Activated CD4-positive, alpha-beta T cell treated with anti-CD3 and anti-CD28 coated beads, Interleukin-2, Interleukin-6, amounts not matched to agents 100 ng/mL and 50 ng/mL, durations not matched to agents 16 hours and 8 hours (primary cell): Measurements from ENCODE around the gene SULF2.

Experiments used
- DNase-seq: peaks from one replicate; pipeline ENCODE4 v3.0.0-alpha.2; 2020

The SULF2 gene

DNA sequence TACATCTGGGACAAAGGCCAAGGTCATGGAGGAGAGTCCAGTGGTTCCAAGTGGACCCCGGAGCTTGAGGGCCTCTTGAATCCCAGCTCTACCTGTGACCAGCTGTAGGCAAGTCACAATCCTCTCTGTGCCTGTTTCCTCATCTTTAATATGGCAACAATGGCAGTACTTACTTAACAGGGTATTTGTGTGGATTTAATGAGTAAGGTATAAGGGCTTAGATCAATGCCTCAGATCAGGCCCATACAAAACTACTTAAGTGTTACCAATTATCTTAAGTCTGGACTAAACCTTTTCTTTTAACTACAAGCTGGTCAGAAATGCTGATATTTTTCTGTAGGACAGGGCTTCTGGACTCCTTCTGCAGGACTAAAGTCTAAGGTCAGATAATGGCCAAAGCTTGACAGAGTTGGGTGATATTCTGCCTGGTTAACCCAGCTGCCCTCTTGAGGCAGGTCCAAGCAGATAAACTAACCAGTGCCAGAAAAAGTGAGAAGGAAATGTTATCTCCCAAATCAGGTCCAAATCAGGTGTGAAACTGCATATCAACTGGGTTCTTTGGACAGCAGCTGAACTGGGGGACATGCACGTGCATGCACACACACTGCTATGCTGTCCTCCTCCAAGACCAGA is 2.2 kb downstream of the SULF2 start:
- DNase-seq, result no peak

DNA sequence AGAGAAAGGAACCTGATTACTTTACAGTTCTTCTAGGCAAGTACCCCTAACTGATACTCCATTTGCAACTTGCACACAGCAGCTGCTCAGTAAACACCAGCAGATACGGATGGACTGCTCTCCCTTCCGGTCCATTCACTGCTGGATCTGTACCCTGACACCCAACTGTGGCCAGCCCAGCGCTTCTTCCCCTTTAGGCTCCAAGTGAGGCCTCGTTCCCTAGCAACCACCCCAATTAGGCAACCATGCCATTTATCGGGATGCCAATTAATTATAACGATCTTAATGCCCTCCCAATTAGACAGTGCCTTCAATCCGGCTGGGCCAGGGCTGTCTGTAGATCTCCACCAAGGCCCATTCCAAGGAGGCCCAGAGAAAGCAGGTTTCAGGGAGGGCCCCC is 3.2 kb downstream of the SULF2 start:
- no peak for DNase-seq

DNA sequence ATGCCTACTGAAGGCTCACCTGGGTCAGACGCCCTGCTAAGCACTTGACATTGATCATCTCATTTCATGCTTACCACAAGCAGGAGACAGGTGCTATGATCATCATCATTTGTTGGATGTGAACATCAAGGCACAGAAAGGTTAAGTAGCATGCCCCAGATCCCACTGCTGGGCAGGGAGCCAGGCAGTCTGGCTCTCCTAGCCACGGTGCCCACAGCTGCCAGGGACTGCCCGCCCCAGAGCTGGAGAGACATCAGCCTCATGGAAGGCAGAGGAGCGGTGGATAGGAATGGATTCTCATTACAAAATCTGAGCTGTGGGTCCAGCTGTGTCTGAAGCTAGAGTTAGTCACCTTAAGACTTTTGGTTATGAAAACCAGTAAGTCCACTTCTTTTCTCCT is 3.6 kb downstream of the SULF2 start:
- no peak for DNase-seq

DNA sequence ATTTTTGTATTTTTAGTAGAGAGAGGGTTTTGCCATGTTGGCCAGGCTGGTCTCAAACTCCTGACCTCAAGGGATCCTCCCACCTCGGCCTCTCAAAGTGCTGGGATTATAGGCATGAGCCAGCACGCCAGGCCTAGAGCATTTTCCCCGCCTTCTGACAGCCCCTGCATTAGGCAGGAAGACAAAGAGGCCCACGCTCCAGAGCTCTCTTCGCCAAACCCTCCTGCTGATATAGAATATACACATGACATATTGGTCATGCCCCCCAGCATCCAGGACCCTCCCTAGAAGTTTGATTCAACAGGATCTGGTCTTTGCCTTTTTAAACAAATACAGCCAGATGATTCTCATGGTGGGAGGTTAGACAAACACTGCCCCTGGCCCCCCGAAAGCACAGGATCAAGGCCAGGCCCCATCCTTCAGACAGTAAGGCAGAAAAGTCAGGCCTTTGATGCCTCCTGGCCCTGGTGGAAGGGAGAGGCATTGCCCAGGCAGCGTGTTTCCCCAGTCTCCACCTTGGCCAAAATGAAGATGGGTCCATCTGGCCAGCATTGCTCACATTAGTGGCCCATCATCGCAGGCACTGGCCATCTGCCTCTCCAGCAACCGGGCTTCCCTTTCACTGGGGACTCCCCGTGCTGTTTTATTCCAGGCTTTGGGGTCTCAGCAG is 4.4 kb downstream of the SULF2 start:
- no peak for DNase-seq

DNA sequence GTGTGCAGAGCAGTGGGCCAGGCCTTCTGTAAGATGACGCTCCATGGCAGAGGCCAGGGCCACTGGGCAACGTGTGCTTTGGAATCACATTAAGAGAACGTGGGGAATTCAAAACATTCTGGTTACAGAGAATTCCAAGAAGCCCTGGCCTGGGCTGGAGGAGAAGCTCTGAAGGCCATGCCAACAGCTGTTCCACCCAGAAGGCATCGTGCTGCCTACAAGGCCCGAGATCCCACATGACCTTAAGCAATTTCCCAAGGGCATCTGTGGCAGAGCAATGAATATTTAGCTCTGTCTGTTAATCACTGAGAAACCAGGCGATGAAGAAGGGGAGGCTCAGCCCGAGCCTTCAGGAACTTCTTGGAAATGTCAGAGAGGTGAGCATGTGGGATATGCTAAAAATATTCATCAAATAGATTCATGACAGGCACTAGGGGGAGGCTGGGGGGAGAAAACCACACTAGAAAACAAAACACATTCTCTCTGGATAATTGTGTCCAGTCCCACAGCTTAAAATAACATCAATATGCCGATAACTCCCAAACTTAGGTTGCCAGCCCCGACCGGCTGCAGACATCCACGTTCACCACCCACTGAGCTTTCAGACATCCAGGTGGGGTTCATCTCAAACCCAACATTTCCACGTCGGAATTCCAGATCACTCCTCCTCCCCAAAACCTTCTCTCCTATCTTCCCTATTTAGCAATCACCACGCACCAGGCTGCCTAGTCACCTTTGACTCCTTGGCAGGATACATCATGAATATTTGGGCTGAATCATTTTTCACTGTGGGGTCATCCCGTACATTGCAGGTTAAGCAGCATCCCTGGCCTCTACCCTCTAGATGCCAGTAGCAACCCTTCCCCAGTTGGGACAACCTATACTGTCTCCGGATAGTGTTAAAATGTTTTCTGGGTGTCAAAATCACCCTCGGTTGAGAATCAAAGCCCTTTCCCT is 6.6 kb downstream of the SULF2 start:
- no peak for DNase-seq

DNA sequence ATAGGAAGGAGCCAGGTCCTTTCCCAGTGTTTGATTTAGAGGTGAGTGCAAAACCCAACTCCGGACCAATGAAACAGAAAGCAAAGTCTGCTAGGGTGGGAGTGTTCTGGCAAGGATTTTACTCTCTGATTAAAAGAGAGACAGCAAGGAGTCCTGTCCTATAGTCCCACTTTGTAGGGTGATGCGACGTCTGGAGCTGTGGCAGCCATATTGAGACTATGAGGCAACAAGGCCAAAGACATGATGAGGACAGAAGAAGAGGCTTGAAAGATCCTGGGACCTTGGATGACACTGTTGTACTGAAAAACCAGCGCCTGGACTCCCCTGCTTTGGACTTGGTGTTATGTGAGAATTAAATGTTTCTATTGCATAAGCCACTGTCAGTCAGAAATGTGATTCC is 8.1 kb downstream of the SULF2 start:
- no peak for DNase-seq

DNA sequence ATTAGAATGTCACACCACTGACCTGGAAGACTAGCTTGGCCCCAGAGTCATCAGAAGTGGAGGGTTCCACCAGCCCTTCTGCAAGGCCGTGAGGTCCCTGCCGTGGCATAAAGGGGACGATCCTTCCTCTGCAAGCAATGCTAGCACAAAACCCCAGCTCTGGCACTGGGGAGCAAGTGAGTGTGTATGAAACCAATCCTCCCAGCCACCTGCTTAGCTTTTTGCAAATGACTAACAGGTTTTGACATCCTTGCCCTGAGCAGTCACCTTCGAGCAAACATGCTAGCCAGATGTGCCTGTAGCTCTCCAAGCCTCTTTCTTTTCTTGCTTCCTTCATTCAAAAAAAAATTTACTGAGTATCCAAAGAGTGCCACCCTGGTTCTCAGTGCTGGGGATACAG is 8.6 kb downstream of the SULF2 start:
- no peak for DNase-seq

DNA sequence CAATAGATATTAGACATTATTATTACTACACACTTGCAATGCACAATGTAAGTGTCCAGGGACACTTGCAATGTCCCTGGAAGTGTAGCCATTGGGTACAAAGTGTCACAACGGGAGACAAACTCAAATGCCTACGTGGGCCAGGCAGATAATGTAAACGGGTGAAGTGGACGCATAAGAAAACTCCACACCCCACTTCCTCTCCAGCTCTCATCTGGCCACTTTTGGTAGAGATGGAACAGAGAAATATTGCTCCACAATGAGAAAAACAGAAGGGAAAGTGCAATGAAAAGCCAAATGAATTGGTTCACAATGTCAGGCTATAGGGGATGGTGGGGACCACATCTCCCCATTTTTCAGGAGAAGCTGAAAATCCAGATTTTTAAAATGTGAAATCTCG is 9.4 kb downstream of the SULF2 start:
- DNase-seq, result no peak

DNA sequence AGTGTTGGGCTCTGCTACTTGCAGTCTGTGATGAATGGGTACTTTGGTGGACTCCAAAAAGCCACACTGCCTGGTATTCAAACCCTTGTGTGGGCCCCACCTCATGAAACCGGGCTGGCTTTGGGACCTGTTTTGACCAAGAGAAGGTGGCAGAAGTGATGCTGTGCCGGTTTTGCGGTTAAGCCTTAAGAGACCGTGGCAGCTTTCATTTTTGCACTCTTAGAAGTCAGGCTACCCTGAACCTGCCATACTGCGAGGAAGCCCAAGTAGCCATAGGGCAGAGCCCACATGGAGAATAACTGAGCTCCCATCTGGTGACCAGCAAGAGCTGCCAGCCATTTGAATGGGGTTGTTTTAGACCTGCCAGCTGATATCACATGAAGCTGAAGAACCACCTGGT is 10.2 kb downstream of the SULF2 start:
- DNase-seq, result no peak

DNA sequence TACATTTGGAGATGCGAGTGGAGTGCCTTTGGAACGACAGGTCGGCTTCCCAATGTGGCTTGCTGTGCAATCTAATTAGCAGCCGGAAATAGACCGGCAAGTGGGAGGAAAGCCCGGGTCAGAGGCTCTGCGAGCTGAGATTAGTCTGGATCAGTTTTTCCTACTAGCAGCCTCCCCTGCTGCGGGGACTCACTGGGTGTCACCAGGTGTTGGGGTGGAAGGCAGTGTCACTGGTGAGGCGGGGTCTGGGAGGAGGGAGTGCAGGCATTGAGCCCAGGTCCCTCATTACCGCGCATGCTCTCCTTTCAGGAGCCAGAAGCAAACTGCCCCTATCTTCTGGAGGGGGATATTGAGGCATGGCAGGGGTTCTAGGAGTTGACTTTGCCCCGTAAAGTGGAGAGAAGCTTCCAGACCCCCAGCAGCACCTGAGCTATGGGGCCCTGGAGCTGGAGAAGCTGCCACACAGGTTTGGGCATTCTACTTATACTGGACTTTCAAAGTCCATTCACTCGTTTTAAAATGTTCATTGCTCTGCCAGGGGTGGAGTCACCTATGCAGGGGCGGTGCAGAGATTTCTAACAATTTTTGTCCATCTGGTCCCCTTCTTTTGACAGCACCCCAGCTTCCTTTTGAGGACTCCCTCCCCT is 11.0 kb downstream of the SULF2 start:
- DNase-seq, result no peak

DNA sequence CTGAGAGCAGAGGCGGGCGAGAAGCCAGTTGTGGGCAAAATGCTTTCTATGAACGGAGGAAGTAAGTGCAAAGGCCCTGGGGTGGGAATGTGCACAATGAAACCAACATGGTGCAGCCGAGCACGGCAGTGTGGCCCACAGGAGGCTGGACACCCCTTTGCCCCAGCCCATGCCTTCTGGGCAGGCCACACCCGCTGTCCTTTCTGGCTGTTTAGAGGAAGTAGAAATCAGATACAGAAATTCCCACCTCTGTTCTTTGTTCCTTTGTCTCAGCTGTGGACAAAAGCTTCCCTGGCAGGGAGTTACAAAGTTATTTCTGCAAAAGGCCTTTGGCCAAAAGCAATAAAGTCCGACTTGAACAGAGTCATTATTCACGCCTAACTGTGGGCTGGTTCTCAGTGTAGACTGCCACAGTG is 11.9 kb downstream of the SULF2 start:
- DNase-seq, result no peak

DNA sequence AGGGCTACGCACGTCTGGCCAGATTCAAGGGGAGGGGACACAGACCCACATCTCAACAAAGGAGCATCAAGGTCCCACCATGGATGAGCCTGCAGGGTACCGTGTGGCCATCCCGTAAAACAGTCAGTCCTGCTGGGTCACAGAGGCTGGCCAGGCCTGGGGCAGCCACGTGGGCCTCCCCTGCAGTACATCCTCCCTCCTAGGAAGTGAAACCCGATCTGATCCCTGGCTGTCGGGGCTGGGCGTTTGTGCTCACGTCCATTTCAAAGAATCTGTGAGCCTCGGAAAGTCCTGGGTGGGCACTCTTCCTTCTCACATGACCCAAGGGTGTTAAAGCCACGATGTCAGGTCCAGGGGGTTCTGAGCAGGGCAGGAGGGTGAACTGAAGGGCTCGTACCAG is 14.3 kb downstream of the SULF2 start:
- no peak for DNase-seq

DNA sequence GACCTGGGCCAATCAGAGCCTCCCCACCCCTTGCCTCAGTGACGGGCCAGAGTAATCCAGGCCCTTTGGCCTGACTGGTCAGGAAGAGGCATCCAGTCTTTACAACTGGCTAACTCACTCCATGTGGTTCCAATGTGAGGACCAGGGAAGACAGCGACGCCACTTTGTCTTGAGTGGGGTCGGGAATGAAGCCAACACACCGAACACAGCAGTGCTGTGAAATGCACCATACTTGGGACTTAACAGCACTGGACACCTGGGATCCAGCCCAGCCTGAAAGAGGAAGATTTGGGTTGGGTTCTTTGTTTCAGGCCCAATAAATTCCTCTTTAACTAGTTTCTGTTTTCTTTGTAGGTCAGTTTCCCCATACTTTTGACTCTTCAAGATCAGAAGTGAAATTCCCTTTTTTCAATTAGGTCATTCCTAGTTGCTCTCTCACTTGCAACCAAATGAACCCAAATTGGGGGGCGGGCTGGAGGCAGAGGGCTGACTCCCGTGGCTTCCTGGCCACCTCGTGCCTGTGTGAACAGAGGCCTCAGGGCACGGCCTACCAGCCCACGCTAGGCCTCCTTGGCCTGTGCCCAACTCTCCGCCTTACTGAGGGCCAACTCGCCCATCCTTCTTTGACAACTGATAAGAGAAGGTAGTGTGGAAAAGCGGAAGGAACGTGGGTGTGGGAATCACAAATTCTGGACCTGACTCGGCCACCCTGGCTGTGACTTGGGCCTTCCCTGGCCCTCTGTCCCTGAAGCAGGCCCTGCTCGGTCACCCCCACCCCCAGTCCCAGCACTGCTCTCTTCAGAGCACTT is 17.1 kb downstream of the SULF2 start:
- no peak for DNase-seq

DNA sequence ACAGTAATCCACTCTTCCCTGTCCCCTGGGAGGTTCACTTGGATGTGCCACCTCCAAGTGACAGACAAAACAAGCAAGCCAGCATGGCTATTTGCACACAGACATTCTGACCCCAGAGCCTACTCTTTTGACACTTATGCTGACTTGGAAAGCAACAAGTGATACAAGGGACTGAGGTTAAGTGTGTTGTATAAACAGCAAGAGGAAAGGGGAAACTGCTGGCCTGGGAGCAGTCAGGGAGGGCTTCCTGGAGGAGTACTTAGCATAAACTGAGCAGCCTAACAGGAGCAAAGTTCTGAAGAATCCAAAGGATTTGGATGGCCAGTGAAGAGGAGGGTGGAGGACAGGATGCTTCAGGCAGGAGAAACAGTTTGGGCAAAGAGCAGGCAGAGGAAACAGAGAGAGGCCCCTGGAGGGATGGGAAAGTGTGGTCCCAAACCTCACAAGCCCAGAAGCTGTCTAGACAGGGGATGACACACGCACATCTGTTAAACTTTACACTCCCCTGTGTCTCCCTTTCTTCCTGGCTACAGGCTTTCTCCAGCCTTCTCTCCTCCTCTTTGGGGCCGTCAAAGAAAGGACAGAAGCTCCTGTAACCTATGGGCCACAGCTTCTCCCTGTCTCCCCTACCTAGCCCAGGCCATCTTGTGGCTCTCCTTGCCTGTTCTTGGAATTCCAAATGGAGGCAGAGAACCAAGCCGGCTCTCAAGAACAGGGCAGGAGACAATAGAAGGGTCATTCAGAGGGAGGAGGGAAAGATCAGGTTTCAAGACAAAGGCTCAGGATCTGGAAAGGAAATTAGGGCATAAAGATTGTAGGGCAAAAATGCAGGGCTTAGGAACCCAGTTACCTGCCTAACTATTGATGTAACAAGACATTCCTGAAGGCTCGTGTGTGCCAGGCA is 19.3 kb downstream of the SULF2 start:
- DNase-seq, result no peak

DNA sequence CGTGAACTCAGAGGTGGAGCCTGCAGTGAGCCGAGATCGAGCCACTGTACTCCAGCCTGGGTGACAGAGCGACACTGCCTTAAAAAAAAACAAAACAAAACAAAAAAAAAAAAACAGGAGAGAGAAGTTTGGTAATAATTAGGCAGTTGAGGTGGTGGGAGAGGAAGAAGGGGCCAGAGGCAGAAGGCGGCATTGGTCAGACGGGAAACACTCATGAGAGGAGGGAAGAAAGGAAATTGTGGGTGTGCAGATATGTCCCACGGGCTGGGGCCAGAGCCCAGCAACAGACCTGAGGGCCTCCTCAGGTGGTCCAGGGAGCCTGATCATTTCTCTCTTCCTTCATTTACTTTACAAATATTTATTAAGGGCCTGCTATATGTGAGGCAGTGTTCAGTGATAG is 20.0 kb downstream of the SULF2 start:
- DNase-seq, result no peak

DNA sequence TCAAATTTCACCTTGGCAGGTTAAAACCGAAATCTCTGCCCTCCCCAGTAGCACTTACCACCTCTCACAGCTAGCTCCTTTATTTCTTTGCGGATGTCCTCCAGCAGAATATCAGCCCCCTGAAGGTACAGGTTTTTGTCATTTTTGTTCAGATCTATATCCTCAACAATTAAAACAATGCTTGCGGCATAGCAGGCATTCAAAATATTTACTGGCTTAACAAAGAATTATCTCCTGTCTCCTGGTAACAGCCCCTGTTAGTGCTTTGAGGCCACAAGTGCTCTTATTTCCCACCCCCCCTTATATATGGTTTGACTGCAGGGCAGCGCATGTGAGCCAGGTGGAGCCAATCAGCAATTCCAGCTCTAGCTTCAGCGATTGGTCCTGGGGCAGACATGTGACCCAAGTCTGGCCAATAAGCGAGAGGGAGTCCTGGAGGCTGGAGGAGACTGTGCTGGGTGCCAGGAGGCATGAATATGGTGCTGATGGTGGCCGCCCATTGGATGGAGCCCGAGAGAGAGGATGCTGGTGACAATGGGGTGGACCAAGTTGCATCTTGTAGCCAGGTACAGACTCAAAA is 21.0 kb downstream of the SULF2 start:
- no peak for DNase-seq

DNA sequence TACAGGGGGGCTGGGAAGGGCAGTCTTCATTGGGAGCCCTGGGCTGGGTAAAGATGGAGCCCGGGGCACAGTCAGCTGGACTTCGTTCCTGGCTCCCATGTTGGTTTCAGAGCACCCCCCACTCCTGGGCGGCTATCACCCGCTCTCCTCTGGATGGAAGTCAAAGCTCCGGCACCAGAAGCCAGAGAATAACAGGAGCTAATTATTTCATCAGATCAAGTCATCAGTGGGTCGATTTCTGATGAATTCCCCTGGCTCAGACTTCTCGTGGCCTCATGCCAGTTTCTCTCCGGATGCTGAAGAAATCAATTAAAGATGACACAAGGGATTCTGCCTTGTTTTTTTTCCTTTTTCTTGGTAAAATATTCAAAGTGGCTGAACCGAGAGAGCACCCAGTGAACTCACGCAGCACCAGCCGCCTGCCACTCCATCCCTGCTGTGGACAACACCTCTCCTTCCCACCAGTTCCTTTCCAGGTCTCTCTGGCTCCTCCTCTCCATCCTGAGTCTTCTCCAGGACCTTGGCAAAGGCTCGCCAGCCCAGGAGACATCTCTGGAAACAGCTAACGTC is 22.5 kb downstream of the SULF2 start:
- no peak for DNase-seq

DNA sequence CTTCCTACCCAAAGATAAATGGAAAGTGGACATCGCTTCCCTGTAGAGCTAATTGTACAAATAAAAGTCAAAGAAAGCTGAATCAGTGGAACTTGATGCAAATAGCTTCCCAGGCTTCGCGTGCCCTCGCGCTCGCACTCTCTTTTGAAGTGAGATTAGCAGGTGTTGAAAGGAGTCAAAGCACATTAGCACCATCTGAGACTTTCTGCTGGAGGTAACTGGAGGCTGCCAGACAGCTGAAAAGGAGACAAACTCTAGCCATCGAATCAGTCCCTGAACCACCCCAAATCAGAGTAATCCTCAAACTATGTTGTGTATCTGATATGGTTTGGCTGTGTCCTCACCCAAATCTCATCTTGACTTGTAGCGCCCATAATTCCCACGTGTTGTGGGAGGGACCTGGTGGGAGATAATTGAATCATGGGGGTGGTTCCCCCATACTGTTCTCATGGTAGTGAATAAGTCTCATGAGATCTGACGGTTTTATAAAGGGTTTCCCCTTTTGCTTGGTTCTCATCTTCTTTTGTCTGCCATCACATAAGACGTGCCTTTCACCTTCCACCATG is 23.7 kb downstream of the SULF2 start:
- no peak for DNase-seq

DNA sequence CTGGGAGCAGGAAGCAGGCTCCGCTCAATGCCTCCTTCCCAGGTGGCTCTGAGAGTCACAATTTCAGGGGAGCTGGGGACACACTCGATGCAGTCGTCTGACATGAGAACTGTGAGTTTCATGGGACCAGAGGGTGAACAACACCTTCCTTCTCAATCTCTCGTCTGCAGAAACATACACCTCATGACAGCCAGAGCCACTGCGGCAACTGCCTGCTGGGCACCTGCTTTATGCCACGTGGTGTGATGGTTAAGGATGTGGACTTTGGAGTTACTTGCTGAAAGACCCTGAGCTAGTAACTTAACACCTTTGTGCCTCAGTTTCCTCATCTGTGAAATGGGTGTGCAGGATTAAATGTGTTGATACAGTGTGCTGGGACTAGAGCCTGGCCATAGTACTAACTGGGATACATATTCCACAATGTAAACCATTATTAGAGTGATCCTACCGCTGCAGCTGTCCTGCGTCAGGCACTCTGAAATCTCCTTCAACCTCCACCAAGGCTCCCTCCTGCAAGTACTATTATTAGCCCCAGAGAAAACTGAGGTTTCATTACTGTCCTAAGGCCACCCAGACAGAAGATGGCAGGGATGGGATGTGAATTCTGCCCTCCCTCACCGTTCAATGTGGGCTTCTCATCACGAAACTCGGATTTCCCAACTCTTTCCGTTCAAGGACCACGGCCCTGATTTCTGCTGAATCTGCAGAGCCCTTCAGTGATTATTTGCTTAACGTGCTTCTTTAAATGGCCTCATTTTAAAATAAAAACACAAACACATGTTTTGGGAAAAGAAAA is 24.4 kb downstream of the SULF2 start:
- DNase-seq, result no peak
